ENCODE measurements around the gene MAT1A. TPM values are rescaled to one million over a fixed set of nuclear protein-coding genes. Genes with fewer than 3 reads are reported as not detected.
A peak's percentile ranks its signal among the peaks of the same experiment; 100 is the strongest.

MAT1A gene
- total and polyA plus RNA-seq, 2 of the 13 experiments (the other 11 are each of a cell fraction or from before 2014, with no cell fraction given) = 57.1 to 76.9 TPM

GRCh38 chr10:80272793-80273522 lies 16.5 kb downstream of the MAT1A start (continued):
- TF ChIP-seq TFE3 (CRISPR knock-in tag; IDR thresholded peaks at IDR 0.05) (peak; percentile 75), ZNF484 (CRISPR knock-in tag; IDR thresholded peaks at IDR 0.05; ENCODE audit: borderline replicate concordance, low read depth) (no peak), ZBTB34 (CRISPR knock-in tag; IDR thresholded peaks at IDR 0.05) (no peak), SIN3B (IDR thresholded peaks at IDR 0.05; ENCODE audit: low read length) (no peak), IRX3 (CRISPR knock-in tag; IDR thresholded peaks at IDR 0.05; ENCODE audit: borderline replicate concordance, low read depth) (no peak), CREM (IDR thresholded peaks at IDR 0.05) (peak; percentile 81), CREM (CRISPR knock-in tag; IDR thresholded peaks at IDR 0.05) (no peak), NRL (CRISPR knock-in tag; IDR thresholded peaks at IDR 0.05; ENCODE audit: borderline replicate concordance) (no peak), ZNF205 (CRISPR knock-in tag; IDR thresholded peaks at IDR 0.05) (peak; percentile 55; the same call in 1 of the 2 replicates), ZNF629 (CRISPR knock-in tag; conservative IDR thresholded peaks at IDR 0.05) (no peak; the same call in 1 of the 2 replicates), GFI1 (CRISPR knock-in tag; IDR thresholded peaks at IDR 0.05; ENCODE audit: borderline replicate concordance) (peak; percentile 93), TBL1XR1 (IDR thresholded peaks at IDR 0.05; ENCODE audit: borderline replicate concordance, low read length, partially characterized antibody) (peak; percentile 53), PHF8 (CRISPR knock-in tag; IDR thresholded peaks at IDR 0.05) (no peak), NFIC (IDR thresholded peaks at IDR 0.05; ENCODE audit: low read length) (peak; percentile 84), CHD2 (IDR thresholded peaks at IDR 0.05; ENCODE audit: low read depth, low read length) (no peak; the same call in 1 of the 2 replicates), ZNF678 (CRISPR knock-in tag; IDR thresholded peaks at IDR 0.05) (no peak), SAP130 (CRISPR knock-in tag; IDR thresholded peaks at IDR 0.05; ENCODE audit: low read depth) (peak; percentile 88), U2AF2 (IDR thresholded peaks at IDR 0.05; ENCODE audit: low read depth, low read length) (no peak), CENPBD1 (CRISPR knock-in tag; IDR thresholded peaks at IDR 0.05; ENCODE audit: borderline replicate concordance, low read depth) (no peak), NFE2L1 (CRISPR knock-in tag; IDR thresholded peaks at IDR 0.05; ENCODE audit: borderline replicate concordance) (peak; percentile 70; the same call in 1 of the 2 replicates), ZNF564 (CRISPR knock-in tag; IDR thresholded peaks at IDR 0.05) (no peak), ZNF724P (CRISPR knock-in tag; IDR thresholded peaks at IDR 0.05; ENCODE audit: borderline replicate concordance) (no peak), ZNF451 (CRISPR knock-in tag; IDR thresholded peaks at IDR 0.05) (no peak), ZNF362 (CRISPR knock-in tag; IDR thresholded peaks at IDR 0.05; ENCODE audit: borderline replicate concordance) (no peak; the same call in 1 of the 2 replicates), ZNF282 (IDR thresholded peaks at IDR 0.05; ENCODE audit: partially characterized antibody) (no peak), RARA (CRISPR knock-in tag; IDR thresholded peaks at IDR 0.05) (peak; percentile 85)

All from HepG2 (cell line).